Gastroesophageal sphincter (tissue), 4 donors: ENCODE data around the gene INPP5E. TPM values are rescaled to one million over a fixed set of nuclear protein-coding genes. Genes with fewer than 3 reads are reported as not detected.

Experiments
- ATAC-seq: fragments of 150-250 bp; one replicate; pipeline ENCODE4 v1.9.1; 2016; ENCODE audit warnings: mild to moderate bottlenecking, moderate library complexity
- H3K27ac ChIP-seq, 4 donors: fragments of 200-600 bp; sonication (generic) in 3 of 4; 1 replicate in 3 of 4; 2 replicates in 1 of 4; pipeline ENCODE4 v1.5.1; 2016 to 2019
- H3K27me3 ChIP-seq: fragments of 200-600 bp; sonication (generic); one replicate; pipeline ENCODE4 v1.5.1; 2019
- H3K36me3 ChIP-seq, 2 donors: fragments of 200-600 bp; sonication (generic); one replicate each; pipeline ENCODE4 v1.5.1; 2019; ENCODE audit warnings: control low read depth in 1 of 2
- H3K4me1 ChIP-seq, 3 donors: fragments of 200-600 bp; sonication (generic); 1 replicate in 2 of 3; 2 replicates in 1 of 3; pipeline ENCODE4 v1.5.1; 2016 to 2019; ENCODE audit warnings: control low read depth in 2 of 3
- H3K4me3 ChIP-seq, 2 donors: fragments of 200-600 bp; sonication (generic); one replicate each; pipeline ENCODE4 v1.5.1; 2019; ENCODE audit warnings: mild to moderate bottlenecking in 1 of 2, moderate library complexity in 1 of 2
- H3K9me3 ChIP-seq, 3 donors: fragments of 200-600 bp; sonication (generic); one replicate each; pipeline ENCODE4 v1.5.1; 2017 to 2019; ENCODE audit warnings: control low read depth in 2 of 3
- EP300 ChIP-seq: sonication (generic); formaldehyde crosslinking; IDR thresholded peaks from one replicate; pipeline ENCODE4 v1.6.1; 2017; ENCODE audit warnings: antibody characterized with exemption, mild to moderate bottlenecking
- POLR2A ChIP-seq, 2 donors: fragments of 450-650 bp; IDR thresholded peaks; one replicate each; pipeline ENCODE4 v1.6.1; 2017; ENCODE audit warnings: antibody characterized with exemption in 2 of 2, mild to moderate bottlenecking in 2 of 2, moderate library complexity in 1 of 2
- POLR2AphosphoS5 ChIP-seq: sonication (generic); formaldehyde crosslinking; IDR thresholded peaks from one replicate; pipeline ENCODE4 v1.6.1; 2017; ENCODE audit warnings: antibody characterized with exemption
- WGBS, 2 donors: methylation state at CpG; one replicate each; pipeline ENCODE4 v1.1.5; 2018; ENCODE audit warnings: low coverage in 1 of 2; 5-methylcytosine and 5-hydroxymethylcytosine counted together
- total RNA-seq, 4 donors: library from RNA; depleted of rRNA; stranded (reverse); fragments of >200 nt; gene quantifications; one replicate each; pipeline ENCODE4 v1.1.0, GENCODE V29; 2016
- TF ChIP-seq, protein P1 (sequence below), 4 experiments: fragments of 200-600 bp in 2 of 4; fragments of 450-650 bp in 2 of 4; sonication (generic) in 1 of 4; IDR thresholded peaks; one replicate each; pipeline ENCODE4 v1.5.1; 2017 to 2019; ENCODE audit warnings: antibody characterized with exemption in 4 of 4, mild to moderate bottlenecking in 2 of 4, moderate library complexity in 2 of 4

The INPP5E gene
- total RNA-seq, 4 donors from 2014 or later, result 7.2 to 13.1 (median 10.0) TPM

- Histone ChIP-seq H3K27ac (no peak overlapping the region), H3K4me3 (no peak overlapping the region), H3K9me3 (no peaks in the 10 kb centered on the region), H3K4me1 (no peaks in the 10 kb centered on the region), H3K27me3 (no peaks in the 10 kb centered on the region), H3K36me3 (peaks cover 0 to 98% of the 10 kb centered on the region in 2 donors)
- TF ChIP-seq, protein P1, sequence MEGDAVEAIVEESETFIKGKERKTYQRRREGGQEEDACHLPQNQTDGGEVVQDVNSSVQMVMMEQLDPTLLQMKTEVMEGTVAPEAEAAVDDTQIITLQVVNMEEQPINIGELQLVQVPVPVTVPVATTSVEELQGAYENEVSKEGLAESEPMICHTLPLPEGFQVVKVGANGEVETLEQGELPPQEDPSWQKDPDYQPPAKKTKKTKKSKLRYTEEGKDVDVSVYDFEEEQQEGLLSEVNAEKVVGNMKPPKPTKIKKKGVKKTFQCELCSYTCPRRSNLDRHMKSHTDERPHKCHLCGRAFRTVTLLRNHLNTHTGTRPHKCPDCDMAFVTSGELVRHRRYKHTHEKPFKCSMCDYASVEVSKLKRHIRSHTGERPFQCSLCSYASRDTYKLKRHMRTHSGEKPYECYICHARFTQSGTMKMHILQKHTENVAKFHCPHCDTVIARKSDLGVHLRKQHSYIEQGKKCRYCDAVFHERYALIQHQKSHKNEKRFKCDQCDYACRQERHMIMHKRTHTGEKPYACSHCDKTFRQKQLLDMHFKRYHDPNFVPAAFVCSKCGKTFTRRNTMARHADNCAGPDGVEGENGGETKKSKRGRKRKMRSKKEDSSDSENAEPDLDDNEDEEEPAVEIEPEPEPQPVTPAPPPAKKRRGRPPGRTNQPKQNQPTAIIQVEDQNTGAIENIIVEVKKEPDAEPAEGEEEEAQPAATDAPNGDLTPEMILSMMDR (IDR thresholded peaks at IDR 0.05), result no peak
- TF ChIP-seq POLR2A (IDR thresholded peaks at IDR 0.05) (no peak), EP300 (no peak), POLR2AphosphoS5 (no peak)
- WGBS, 2 donors, result 88 to 93% methylated on average over 7 to 10 of the region's 11 CpGs
- no peak for ATAC-seq
Measured at GRCh38 chr9:136453326-136453725, 13.7 kb upstream of the INPP5E start.

DNA sequence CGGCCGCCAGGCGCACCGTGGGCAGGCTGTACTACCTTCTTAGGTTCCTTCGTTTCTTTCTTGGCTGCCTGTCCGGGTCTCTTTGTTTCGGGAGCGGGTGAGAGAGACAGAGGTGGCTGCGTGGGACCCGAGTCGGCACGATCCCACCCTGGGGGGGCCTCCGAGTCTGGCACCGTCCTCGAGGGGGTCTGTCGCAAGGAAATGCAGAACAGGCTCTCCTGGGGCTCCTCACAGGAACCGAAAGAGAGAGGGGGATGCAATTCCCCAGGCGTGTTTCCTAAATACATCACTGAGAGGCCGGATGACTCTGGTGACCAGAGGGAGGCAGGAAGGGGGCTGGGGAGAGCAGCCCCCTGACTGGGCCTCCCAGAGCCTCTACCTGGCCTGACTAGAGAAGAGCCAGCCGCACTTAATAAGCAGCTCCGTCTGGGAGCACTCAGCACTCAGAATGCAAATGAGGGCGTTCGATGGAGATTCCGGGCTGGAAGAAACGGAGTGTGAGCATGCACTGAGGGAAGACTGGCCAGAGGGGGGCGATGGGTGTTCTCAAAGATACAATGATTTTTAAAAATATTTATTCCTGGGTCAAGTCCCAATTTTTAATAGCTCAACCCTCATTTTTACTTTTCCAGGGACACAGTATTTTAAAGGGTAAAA is 11.7 kb upstream of the INPP5E start:
- TF ChIP-seq, protein P1 (IDR thresholded peaks at IDR 0.05), result no peak
- TF ChIP-seq POLR2A (IDR thresholded peaks at IDR 0.05), result no peak
- no peak for TF ChIP-seq EP300
- TF ChIP-seq POLR2AphosphoS5, result no peak
- H3K9me3 ChIP-seq, result no peaks in the 10 kb centered on the region
- peaks cover 0 to 98% of the 10 kb centered on the region in 2 donors for H3K36me3 ChIP-seq
- H3K4me1 ChIP-seq, result no peaks in the 10 kb centered on the region
- 75 to 76% methylated on average over 6 to 15 of the region's 26 CpGs for WGBS, 2 donors
- H3K27ac ChIP-seq, result no peak overlapping the region
- H3K27me3 ChIP-seq, result no peaks in the 10 kb centered on the region
- ATAC-seq, result no peak
- no peak overlapping the region for H3K4me3 ChIP-seq

GRCh38 chr9:136448655-136449054 is 9.0 kb upstream of the INPP5E start:
- Histone ChIP-seq H3K4me1 (no peaks in the 10 kb centered on the region), H3K9me3 (no peaks in the 10 kb centered on the region), H3K27me3 (no peaks in the 10 kb centered on the region), H3K27ac (no peak overlapping the region), H3K36me3 (peaks cover 0 to 98% of the 10 kb centered on the region in 2 donors), H3K4me3 (no peak overlapping the region)
- TF ChIP-seq POLR2A (IDR thresholded peaks at IDR 0.05) (no peak), POLR2AphosphoS5 (no peak), EP300 (no peak)
- TF ChIP-seq, protein P1 (IDR thresholded peaks at IDR 0.05), result no peak
- 76 to 84% methylated on average over 3 of the region's 3 CpGs for WGBS, 2 donors
- no peak for ATAC-seq

DNA sequence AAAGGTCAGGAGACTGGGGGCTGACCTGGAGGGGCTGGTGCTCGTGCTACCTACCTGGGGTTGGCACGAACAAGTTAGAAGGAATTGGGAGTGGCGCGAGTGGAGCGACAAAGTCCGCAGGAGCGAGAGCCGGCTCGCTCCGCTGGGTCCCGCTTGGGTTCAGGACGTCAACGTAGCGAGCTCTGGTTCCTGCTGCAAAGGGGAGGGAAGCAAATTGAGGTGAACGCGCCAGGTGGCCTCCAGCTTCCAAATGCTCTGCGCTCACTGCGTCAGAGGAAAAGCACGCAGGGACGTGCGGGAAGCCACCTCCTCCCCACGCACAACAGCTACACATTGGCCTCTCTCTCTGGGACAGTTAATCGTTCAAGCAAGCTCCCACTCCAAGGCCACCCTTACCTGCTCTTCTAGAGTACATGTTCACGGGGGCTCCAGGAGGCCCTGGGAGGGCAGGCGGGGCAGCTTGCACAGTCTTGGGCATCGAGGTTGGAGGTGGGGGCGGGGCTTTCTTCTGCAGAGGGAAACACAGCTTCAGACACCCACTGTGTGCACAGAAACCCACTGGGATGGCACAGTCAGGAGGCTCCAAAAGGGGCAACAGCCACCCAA is 7.6 kb upstream of the INPP5E start:
- TF ChIP-seq EP300, result no peak
- no peak for TF ChIP-seq POLR2AphosphoS5
- TF ChIP-seq, protein P1 (IDR thresholded peaks at IDR 0.05), result no peak
- no peak for TF ChIP-seq POLR2A (IDR thresholded peaks at IDR 0.05)
- Histone ChIP-seq H3K4me1 (no peaks in the 10 kb centered on the region), H3K9me3 (no peaks in the 10 kb centered on the region), H3K27me3 (no peaks in the 10 kb centered on the region), H3K4me3 (no peak overlapping the region), H3K36me3 (peaks cover 0 to 99% of the 10 kb centered on the region in 2 donors), H3K27ac (no peak overlapping the region)
- WGBS, 2 donors, result 93% methylated on average over 8 of the region's 27 CpGs; no CpG with 5 or more reads in 1 of the 2 donors
- no peak for ATAC-seq

DNA sequence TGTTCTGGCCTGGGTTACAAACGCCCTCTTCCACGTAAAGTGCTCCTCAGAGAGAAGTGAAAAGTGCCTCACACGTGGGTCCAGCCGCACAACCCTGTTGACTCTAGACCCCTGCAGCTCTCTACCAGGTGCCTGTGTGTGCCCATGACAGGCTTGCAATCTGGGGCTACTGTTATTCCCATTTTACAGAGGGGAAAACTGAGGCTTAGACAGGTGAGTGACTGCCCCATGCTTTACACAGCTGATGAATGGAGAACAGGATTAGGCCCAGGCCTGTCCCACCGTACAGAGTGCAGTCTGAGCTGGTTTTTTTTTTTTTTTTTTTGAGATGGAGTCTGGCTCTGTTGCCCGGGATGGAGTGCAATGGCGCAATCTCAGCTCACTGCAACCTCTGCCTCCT is 6.2 kb upstream of the INPP5E start:
- Histone ChIP-seq H3K36me3 (peaks cover 0 to 100% of the 10 kb centered on the region in 2 donors), H3K4me1 (no peaks in the 10 kb centered on the region), H3K4me3 (no peak overlapping the region), H3K27me3 (no peaks in the 10 kb centered on the region), H3K27ac (no peak overlapping the region), H3K9me3 (no peaks in the 10 kb centered on the region)
- TF ChIP-seq POLR2AphosphoS5 (no peak), POLR2A (IDR thresholded peaks at IDR 0.05) (no peak), EP300 (no peak)
- TF ChIP-seq, protein P1 (IDR thresholded peaks at IDR 0.05), result no peak
- 88% methylated on average over 7 of the region's 7 CpGs; no CpG with 5 or more reads in 1 of the 2 donors for WGBS, 2 donors
- no peak for ATAC-seq
